HCEC 1CT (cell line): ENCODE measurements around the gene SHROOM4.

Experiments used
- DNase-seq: peaks from one replicate; pipeline ENCODE4 v3.0.0-alpha.2; 2017

SHROOM4 gene, protein sequence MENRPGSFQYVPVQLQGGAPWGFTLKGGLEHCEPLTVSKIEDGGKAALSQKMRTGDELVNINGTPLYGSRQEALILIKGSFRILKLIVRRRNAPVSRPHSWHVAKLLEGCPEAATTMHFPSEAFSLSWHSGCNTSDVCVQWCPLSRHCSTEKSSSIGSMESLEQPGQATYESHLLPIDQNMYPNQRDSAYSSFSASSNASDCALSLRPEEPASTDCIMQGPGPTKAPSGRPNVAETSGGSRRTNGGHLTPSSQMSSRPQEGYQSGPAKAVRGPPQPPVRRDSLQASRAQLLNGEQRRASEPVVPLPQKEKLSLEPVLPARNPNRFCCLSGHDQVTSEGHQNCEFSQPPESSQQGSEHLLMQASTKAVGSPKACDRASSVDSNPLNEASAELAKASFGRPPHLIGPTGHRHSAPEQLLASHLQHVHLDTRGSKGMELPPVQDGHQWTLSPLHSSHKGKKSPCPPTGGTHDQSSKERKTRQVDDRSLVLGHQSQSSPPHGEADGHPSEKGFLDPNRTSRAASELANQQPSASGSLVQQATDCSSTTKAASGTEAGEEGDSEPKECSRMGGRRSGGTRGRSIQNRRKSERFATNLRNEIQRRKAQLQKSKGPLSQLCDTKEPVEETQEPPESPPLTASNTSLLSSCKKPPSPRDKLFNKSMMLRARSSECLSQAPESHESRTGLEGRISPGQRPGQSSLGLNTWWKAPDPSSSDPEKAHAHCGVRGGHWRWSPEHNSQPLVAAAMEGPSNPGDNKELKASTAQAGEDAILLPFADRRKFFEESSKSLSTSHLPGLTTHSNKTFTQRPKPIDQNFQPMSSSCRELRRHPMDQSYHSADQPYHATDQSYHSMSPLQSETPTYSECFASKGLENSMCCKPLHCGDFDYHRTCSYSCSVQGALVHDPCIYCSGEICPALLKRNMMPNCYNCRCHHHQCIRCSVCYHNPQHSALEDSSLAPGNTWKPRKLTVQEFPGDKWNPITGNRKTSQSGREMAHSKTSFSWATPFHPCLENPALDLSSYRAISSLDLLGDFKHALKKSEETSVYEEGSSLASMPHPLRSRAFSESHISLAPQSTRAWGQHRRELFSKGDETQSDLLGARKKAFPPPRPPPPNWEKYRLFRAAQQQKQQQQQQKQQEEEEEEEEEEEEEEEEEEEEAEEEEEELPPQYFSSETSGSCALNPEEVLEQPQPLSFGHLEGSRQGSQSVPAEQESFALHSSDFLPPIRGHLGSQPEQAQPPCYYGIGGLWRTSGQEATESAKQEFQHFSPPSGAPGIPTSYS (N-terminal part only)

GRCh38 chrX:50813843-50814661, at the start of gene SHROOM4:
TSS of gene SHROOM4 (minus strand) at chrX:50814194. CDS start at chrX:50814018, 176 bp downstream.
- DNase-seq: no peak

- DNase-seq: no peak
These were observed 49.5 kb upstream of the SHROOM4 start for GRCh38 chrX:50863471-50863870.

GRCh38 chrX:50860518-50860917, 46.5 kb upstream of the SHROOM4 start:
- DNase-seq: no peak

- DNase-seq: no peak
These were observed 44.6 kb upstream of the SHROOM4 start for GRCh38 chrX:50858548-50858947.

- no peak for DNase-seq
These were observed 39.4 kb upstream of the SHROOM4 start for GRCh38 chrX:50853399-50853798.

GRCh38 chrX:50852524-50852923, 38.5 kb upstream of the SHROOM4 start:
- no peak for DNase-seq

- no peak for DNase-seq
These were observed 28.2 kb upstream of the SHROOM4 start for GRCh38 chrX:50842221-50842620.

DNA sequence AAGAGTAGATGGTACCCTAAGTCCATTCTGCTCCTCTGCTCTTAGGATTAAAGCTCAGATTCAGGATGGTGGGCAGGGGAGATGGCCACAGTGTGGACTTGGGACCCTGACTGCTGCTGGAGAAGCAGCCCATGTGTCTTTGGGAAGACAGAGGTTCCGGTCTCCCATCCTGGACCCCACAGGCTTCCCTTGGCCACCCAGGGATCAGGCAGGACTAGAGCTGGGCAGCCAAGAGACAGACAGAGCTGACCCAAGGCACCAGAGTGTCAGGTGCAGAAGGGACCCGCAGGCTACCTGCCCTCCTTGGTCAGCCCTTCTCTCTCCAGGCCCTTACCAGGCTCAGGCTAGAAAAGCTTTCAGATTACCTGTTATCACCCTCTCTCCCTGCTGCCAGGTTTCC, 25.7 kb upstream of the SHROOM4 start:
- no peak for DNase-seq

DNA sequence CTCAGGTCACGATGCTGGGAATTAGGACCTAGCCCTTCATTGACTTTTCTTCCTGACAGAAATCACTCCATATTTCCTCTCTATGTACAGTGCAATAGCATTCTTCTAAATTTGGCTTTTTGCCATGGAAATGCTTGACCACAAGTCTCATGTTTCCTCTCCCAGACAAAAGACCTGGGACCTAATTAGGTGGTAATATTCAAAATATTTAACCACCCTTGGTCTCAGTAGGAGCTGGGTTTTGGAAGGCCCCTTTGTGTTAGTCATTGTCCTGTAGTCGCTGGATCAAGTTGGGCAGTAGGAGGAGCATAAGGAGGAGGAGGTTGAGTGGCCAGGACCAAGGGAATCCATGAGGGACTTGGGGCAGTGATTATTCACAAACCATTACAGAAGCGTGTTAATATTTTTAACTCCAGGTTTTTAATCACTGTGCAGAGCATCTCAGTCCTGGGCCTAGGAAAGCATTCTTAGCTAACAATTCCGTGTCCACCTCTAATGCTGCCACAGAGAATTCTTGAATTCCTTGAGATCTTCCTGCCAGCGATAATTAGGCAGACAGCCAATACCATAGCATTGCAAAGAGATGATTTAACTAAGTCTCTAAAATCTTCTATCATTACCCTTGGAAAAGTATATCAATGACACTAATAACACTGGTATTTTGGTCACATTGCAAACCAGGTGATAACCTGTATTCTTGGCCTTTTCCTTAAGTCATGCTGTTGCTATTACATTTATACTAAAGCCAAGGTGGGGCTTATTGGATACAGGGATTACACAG, 25.0 kb upstream of the SHROOM4 start:
- DNase-seq: no peak

- DNase-seq: no peak
These were observed 14.0 kb upstream of the SHROOM4 start for GRCh38 chrX:50827996-50828395.

DNA sequence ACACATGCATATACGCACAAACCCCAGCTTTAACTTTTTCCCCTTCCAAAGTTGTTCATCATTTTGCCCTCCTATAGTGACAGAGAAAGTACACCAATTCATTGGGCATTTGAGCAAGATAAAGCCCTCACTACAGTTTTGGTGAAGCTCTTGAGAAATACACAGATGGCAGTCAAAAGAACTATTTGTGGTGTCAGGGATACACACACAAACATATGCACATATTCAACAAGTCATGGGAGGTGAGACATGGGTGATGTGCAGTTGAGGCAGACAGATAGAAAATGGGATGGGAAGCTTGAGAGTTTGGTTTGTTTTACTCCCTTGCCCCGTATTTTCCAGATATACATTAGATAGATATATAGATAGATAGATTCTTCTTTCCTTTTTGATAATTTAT, 11.8 kb upstream of the SHROOM4 start:
- no peak for DNase-seq

- DNase-seq: no peak
These were observed 5.0 kb upstream of the SHROOM4 start for GRCh38 chrX:50818986-50819385.

- no peak for DNase-seq
These were observed 1.1 kb upstream of the SHROOM4 start for GRCh38 chrX:50815120-50815519.

DNA sequence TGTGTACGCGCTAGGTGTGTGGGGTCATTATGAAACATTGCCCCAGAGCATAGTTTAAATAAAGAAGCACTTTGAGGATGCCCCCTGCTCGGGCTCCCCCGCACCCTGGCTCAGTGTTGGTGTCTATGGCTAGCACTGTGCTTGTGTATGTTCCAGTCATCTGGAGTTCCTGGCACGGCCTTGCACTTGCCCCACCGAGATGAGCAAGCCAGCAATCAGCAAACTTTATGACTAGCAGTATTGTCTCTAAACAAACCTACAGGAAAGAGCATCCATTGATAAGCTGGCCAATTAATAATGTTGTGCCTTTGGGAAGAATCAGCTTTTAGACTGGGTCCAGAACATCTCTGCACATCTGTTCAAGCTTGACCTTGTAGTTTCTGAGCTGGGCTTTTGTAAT, 707 bp upstream of the SHROOM4 start:
- no peak for DNase-seq

DNA sequence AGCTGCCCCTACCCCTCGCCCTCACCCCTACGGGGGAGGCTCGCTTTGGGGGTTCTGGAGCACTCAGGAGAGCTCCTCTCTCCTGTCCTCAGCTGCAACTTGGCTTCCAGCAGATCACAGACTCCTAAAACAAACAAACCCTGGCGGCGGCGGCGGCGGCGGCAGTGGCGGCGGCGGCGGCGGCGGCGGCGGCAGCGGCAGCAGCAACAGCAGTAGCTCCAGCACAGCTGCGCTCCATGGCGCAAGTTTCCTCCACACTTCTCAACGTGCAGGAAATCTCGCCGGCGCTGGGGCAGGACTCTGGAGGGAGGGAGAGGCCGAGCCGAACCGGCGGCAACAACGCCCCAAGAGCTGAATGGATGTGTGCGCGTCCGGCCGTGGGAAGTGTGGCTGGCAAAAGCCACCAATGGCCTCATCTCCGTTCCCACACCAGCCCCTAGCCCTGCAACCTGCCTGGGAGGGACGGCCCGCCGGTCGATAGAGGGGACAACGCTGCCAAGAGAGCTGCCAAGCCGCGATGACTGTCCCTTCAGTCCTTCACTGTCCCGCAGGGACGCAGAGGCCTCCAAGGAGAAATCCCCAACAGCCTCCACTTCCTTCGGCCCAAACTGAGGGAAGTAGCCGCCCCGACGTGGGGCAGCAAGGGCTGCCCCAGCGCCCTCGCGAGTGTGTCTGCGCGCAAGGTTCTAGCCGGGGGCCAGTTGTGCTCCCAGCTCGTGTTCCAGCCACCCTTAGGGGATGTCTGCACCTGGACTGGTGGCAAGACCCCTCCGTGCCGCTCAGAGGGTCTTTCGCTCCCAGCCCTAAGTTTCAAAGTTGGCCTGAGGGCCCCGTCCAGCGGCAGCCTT, 775 bp downstream of the SHROOM4 start:
- DNase-seq: no peak

GRCh38 chrX:50805276-50805675, 8.7 kb downstream of the SHROOM4 start:
- no peak for DNase-seq

DNA sequence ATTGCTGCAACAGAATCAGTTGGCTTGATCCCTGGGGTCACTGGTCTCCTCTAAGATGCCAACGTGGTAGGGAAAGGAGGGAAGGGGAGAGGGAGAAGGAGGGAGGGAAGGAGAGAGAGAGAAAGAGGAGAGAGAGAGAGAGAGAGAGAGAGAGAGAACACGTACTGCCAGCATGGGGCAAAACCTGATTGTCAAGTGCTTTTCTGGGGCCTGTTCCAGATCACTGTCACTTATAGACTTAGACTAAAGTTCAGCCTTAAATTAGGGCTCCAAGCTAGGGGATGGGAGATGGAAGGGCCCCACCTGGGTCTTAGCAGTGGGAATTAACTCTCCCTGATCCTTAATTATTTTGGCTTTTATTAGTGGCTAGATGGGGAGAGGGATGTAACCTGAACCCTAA, 12.9 kb downstream of the SHROOM4 start:
- no peak for DNase-seq

DNA sequence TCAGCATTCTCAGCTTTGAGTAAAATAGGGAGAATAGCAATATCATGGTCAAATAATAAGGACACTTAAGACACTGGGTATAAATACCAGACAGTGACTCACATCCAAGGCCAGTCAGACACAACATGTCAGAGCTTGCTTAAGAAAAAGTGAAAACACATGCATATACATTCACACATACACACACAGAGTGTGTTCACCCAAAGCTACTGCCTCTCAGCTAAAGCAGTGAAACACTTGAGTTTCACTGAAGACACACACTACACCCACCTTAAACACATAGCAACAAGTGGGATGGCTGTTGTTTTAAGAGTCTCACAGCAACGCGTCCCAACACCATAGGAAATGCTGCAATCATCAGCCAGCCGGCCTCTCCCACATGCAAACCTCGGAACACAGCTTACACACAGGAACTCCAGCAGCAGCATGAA, 14.4 kb downstream of the SHROOM4 start:
- no peak for DNase-seq

DNA sequence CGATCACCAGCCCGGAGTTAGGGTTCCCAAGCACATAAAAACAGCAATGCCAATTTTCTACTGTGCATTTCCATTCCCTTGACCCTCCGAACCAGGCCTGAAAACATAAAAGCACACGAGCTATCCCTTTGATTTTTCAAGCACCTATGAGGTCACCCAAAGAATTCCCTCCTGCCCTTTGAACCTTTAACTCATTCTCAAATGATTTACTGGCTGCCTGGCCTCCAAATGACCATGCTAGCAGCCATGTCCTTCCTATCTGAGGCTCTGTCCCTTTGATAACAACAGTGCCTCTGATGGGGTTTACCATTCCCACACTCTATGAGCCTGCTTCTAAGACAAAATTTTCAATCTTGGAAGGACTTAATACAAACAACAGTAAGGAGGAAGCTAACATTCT, 15.2 kb downstream of the SHROOM4 start:
- no peak for DNase-seq

DNA sequence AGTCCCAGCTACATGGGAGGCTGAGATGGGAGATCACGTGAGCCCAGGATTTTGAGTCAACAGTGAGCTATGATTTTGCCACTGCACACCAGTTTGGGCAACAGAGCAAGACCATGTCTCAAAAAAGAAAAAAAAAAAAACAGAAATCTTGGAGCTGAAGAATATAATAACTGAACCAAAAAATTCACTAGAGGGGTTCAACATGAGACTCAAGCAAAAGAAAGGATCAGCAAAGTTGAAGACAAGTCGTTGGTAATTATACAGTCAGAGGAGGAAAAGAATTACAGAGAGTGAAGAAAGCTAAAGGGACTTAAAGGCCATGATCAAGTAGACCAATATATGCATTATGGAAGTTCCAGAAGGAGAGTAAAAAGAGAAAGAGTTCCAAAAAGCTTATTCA, 26.9 kb downstream of the SHROOM4 start:
- DNase-seq: no peak
